Urinary bladder (tissue), 4 donors: ENCODE measurements around the gene TOB1. TPM values are rescaled to one million over a fixed set of nuclear protein-coding genes. Genes with fewer than 3 reads are reported as not detected.

Source experiments
- DNase-seq: peaks from one replicate; pipeline ENCODE4 v3.0.0-alpha.2; 2015; ENCODE audit errors: extremely low spot score
- H3K27ac ChIP-seq: one replicate; pipeline ENCODE4 v1.5.1; 2013; ENCODE audit warnings: low read depth, mild to moderate bottlenecking, moderate library complexity
- H3K36me3 ChIP-seq: one replicate; pipeline ENCODE4 v1.6.1; 2013; ENCODE audit warnings: mild to moderate bottlenecking, moderate library complexity; ENCODE audit not compliant: insufficient read depth
- H3K4me1 ChIP-seq: one replicate; pipeline ENCODE4 v1.6.1; 2013; ENCODE audit warnings: mild to moderate bottlenecking, moderate library complexity; ENCODE audit not compliant: insufficient read depth
- H3K4me3 ChIP-seq: one replicate; pipeline ENCODE4 v1.5.1; 2013; ENCODE audit warnings: low read depth, low read length
- WGBS: extraction: QIAGEN DNeasy Blood & Tissue Kit; methylation state at CpG from one replicate; pipeline ENCODE4 v1.1.7; 2013; 5-methylcytosine and 5-hydroxymethylcytosine counted together
- polyA plus RNA-seq: library from polyadenylated mRNA; stranded (reverse); fragments of 200-250 nt; gene quantifications from one replicate; pipeline ENCODE4 v1.2.3, GENCODE V29; 2013
- total RNA-seq: library from RNA; depleted of rRNA; stranded (reverse); fragments of >200 nt; gene quantifications from one replicate; pipeline ENCODE4 v1.2.3, GENCODE V29; 2014
- donor health status: healthy with polysubstance abuse.
- donor health status: healthy.

Gene TOB1
- total RNA-seq = 47.4 TPM
- 41.3 TPM for polyA plus RNA-seq

GRCh38 chr17:50866261-50866949, at the start of gene TOB1:
Gene TOB1, minus strand, starts transcription at chr17:50866354. Its CDS starts 2,337 bp downstream, at chr17:50864017.
- H3K4me1 ChIP-seq = no peaks in the 10 kb centered on the region
- peak within 1 kb of the TSS; percentile 100 for H3K27ac ChIP-seq
- WGBS = 1% methylated on average over 75 of the region's 75 CpGs
- H3K36me3 ChIP-seq = no peaks in the 10 kb centered on the region
- peak within 1 kb of the TSS; percentile 99 for H3K4me3 ChIP-seq
- DNase-seq = peak; percentile 89

GRCh38 chr17:50914505-50915063, 48.4 kb upstream of the TOB1 start:
- Histone ChIP-seq H3K36me3 (no peaks in the 10 kb centered on the region), H3K4me1 (peaks cover 2% of the 10 kb centered on the region), H3K27ac (peak overlapping the region; percentile 42), H3K4me3 (no peak overlapping the region)
- 87% methylated on average over 11 of the region's 11 CpGs for WGBS
- DNase-seq = no peak

GRCh38 chr17:50913120-50913519, 47.0 kb upstream of the TOB1 start:
- Histone ChIP-seq H3K36me3 (no peaks in the 10 kb centered on the region), H3K27ac (no peak overlapping the region), H3K4me3 (no peak overlapping the region), H3K4me1 (peaks cover 2% of the 10 kb centered on the region)
- 89% methylated on average over 2 of the region's 2 CpGs for WGBS
- no peak for DNase-seq

GRCh38 chr17:50911890-50912289, 45.7 kb upstream of the TOB1 start:
- WGBS = 80% methylated on average over 4 of the region's 4 CpGs
- DNase-seq = no peak
- H3K36me3 ChIP-seq = no peaks in the 10 kb centered on the region
- H3K4me1 ChIP-seq = no peaks in the 10 kb centered on the region
- H3K27ac ChIP-seq = no peak overlapping the region
- no peak overlapping the region for H3K4me3 ChIP-seq

- H3K4me3 ChIP-seq = no peak overlapping the region
- H3K27ac ChIP-seq = no peak overlapping the region
- H3K4me1 ChIP-seq = no peaks in the 10 kb centered on the region
- H3K36me3 ChIP-seq = no peaks in the 10 kb centered on the region
- no peak for DNase-seq
- 75% methylated on average over 6 of the region's 6 CpGs for WGBS
Observed at GRCh38 chr17:50911450-50911849, 45.3 kb upstream of the TOB1 start.

- no peak overlapping the region for H3K4me3 ChIP-seq
- no peak overlapping the region for H3K27ac ChIP-seq
- WGBS = 82% methylated on average over 15 of the region's 15 CpGs
- H3K36me3 ChIP-seq = no peaks in the 10 kb centered on the region
- peaks cover 2% of the 10 kb centered on the region for H3K4me1 ChIP-seq
- no peak for DNase-seq
Observed at GRCh38 chr17:50909765-50910605, 43.8 kb upstream of the TOB1 start.

GRCh38 chr17:50908860-50909764, 43.0 kb upstream of the TOB1 start:
- 62% methylated on average over 16 of the region's 16 CpGs for WGBS
- Histone ChIP-seq H3K4me1 (peaks cover 2% of the 10 kb centered on the region), H3K27ac (no peak overlapping the region), H3K4me3 (no peak overlapping the region), H3K36me3 (no peaks in the 10 kb centered on the region)
- no peak for DNase-seq

GRCh38 chr17:50908140-50908859, 42.1 kb upstream of the TOB1 start:
- H3K36me3 ChIP-seq = no peaks in the 10 kb centered on the region
- 87% methylated on average over 8 of the region's 8 CpGs for WGBS
- H3K4me1 ChIP-seq = peaks cover 2% of the 10 kb centered on the region
- no peak overlapping the region for H3K4me3 ChIP-seq
- DNase-seq = no peak
- no peak overlapping the region for H3K27ac ChIP-seq

- Histone ChIP-seq H3K4me1 (peaks cover 2% of the 10 kb centered on the region), H3K27ac (no peak overlapping the region), H3K36me3 (no peaks in the 10 kb centered on the region), H3K4me3 (no peak overlapping the region)
- no peak for DNase-seq
- WGBS = 91% methylated on average over 4 of the region's 4 CpGs
Observed at GRCh38 chr17:50906443-50906842, 40.3 kb upstream of the TOB1 start.

- Histone ChIP-seq H3K36me3 (no peaks in the 10 kb centered on the region), H3K4me1 (peaks cover 2% of the 10 kb centered on the region), H3K4me3 (no peak overlapping the region), H3K27ac (peak overlapping the region; percentile 77)
- no peak for DNase-seq
- WGBS = 33% methylated on average over 1 of the region's 1 CpG
Observed at GRCh38 chr17:50905460-50905803, 39.3 kb upstream of the TOB1 start.

GRCh38 chr17:50904518-50905459, 38.6 kb upstream of the TOB1 start:
- peaks cover 2% of the 10 kb centered on the region for H3K4me1 ChIP-seq
- no peak overlapping the region for H3K4me3 ChIP-seq
- DNase-seq = no peak
- WGBS = 39% methylated on average over 16 of the region's 16 CpGs
- no peaks in the 10 kb centered on the region for H3K36me3 ChIP-seq
- H3K27ac ChIP-seq = peak overlapping the region; percentile 77
